HG03064 (cell line): ENCODE data around the gene SLC4A11.

Source experiments
- ATAC-seq: cut with Tn5 transposase; IDR thresholded peaks from one replicate; pipeline ENCODE4 v1.9.1; 2021; ENCODE audit warnings: low read depth; ENCODE audit not compliant: unreplicated experiment

SLC4A11 gene

DNA sequence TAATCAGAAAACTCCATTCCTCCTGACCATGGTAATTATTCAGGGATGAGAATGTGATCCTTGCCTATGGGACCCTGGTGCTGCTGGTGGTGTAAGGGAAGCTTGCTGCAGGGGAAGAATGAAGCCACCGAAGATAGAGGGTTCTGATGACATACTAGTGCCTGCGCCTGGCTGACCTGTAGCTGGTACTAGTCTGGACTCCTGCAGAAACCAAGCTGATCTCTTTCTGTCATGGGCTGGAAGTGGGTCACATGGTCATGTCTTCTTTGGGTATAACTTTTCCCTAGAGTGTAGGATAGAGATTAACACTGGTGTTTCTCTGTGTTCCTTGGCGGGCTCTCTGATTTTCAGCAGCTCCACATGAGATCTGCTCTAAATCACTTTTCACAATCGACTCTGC lies 8.6 kb upstream of the SLC4A11 start:
- no peak for ATAC-seq

DNA sequence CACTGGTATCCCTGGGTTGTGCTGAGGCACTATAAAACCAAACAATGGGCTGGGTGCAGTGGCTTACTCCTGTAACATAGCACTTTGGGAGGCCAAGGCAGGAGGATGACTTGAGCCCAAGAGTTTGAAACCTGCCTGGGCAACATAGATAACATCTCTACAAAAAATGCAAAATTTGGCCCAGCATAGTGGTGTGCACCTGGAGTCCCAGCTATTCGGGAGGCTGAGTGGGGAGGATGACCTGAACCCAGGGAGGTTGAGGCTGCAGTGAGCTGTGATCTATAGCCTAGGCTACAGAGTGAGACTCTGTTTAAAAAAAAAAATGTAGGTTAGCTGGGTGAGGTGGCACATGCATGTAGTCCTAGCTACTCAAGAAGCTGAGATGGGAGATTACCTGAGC lies 7.7 kb upstream of the SLC4A11 start:
- no peak for ATAC-seq

DNA sequence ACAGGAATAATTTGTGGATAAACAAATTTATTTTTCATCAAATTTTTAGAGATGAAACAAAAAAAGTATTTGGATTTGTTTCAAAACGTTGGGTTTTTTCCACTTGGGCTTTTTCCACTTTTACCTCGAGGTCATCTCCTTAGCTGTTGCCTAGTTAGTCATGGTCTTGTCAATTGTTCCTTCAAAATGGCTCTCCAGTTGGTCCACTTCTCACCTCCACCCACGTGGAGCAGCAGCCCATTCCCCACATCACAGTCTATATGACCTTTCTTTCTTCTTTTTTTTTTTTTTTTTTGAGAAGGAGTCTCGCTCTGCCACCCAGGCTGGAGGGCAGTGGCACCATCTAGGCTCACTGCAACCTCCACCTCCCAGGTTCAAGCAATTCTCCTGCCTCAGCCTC lies 6.7 kb upstream of the SLC4A11 start:
- ATAC-seq = no peak

DNA sequence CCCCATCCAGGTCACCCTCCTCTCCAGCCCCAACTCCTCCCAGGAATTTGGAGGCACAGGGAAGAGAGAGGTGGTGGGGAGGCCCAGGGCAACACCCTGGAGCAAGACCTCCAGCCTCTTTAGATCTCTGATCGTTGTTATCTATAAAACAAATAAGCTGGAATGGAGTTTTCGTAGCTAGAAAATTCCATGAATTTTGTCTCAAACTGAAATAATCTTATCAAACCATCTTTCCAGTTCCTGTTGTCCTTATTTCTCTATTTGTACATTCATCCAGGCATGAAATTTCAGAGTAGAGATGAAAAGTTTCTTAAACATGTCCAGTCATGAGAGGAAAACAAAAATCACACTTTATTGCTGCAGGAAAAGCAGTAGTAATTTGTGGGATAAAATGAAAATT lies 6.2 kb upstream of the SLC4A11 start:
- ATAC-seq = no peak

DNA sequence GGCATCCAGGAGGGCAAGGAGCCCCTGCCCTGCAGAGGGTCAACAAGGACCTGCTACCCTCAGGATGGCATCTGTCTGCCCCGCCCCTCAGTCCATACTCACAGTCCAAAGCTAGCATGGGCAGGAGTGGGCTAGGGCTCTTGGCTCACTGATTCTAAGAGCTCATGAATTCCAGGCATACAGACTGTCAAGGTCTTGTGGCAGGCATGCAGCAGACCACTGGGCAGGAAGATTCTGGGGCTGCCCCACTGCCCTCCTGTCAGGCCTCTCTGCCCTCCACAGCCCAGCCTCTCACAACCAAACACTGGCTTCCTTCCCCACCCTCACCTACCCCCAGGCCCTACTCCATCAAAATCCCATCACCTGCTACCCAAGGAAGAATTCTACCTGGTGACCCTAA lies 5.6 kb upstream of the SLC4A11 start:
- no peak for ATAC-seq

DNA sequence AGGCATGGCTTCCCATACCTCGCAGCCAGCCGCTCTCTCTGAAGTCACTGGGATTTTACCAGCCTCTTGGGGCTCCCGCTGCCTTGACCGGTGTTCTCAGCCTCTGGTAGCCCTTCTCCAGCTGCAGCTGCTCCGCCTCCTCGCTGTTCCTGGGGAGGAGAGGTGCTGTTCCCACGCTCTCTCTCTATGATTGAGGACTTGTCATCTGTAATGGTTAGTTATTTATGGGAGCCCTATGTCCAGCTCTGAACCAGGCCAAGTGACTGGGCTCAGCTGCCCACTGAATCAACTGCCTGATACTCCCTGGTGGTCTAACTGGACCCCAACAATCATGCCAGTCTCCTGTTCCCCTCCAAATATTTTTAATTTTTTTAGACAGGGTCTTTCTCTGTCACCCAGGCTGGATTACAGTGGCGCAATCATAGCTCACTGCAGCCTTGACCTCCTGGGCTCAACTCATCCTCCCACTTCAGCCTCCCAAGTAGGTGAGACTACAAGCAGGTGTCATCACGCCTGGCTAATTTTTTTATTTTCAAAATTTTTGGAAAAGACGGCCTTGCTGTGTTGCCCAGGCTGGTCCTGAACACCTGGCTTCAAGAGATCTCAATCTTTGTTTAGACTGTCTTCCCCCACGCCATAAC lies 4.8 kb upstream of the SLC4A11 start:
- no peak for ATAC-seq

DNA sequence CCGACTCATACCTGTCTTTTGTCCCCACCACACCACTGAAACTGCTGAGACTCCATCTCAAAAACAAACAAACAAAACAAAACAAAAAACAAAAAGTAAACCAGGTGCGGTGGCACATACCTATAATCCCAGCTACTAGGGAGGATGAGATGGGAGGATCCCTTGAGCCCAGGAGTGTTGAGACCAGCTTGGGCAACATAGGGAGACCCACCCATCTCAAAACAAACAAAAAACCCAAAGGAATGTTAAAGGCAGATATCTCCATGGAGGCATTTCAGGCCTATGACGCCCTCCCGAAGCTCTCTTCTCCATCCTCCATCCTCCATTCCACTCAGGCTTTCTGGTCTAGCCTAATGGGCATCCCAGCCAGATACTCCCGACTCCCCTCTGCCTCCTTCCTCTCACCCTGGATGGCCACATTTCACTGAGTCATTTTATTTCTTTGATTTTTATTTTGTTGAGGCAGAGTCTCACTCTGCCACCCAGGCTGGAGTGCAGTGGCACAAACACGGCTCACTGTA lies 3.2 kb upstream of the SLC4A11 start:
- no peak for ATAC-seq

DNA sequence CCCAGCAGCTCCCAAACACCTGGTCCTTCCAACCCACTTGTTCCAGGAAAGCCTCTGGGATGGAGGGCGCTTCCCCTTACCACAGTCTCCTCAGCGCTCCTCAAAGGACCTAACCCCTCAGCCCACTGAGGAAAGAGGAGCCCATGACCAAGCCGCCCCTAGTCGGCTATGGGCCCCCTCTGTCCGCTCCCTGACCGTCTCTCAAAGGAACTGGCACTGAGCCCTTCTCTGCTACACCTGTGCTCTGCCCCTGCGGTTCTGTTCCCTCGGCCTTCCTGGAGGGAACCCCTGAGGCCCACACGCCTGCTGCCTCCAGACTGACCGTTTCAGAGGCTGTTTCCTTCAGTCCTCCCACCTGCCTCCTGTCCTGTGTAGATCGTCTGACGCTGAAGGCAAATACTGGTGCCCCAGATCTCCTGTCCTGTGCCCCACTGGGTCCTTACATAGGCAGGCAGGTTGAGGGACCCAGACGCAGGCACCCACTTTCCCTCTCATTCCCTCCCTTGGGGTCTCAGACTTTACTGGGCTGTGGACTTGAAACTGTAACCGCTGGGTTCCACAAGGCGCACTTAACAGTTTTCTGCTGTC lies 1.9 kb upstream of the SLC4A11 start:
- ATAC-seq = no peak

DNA sequence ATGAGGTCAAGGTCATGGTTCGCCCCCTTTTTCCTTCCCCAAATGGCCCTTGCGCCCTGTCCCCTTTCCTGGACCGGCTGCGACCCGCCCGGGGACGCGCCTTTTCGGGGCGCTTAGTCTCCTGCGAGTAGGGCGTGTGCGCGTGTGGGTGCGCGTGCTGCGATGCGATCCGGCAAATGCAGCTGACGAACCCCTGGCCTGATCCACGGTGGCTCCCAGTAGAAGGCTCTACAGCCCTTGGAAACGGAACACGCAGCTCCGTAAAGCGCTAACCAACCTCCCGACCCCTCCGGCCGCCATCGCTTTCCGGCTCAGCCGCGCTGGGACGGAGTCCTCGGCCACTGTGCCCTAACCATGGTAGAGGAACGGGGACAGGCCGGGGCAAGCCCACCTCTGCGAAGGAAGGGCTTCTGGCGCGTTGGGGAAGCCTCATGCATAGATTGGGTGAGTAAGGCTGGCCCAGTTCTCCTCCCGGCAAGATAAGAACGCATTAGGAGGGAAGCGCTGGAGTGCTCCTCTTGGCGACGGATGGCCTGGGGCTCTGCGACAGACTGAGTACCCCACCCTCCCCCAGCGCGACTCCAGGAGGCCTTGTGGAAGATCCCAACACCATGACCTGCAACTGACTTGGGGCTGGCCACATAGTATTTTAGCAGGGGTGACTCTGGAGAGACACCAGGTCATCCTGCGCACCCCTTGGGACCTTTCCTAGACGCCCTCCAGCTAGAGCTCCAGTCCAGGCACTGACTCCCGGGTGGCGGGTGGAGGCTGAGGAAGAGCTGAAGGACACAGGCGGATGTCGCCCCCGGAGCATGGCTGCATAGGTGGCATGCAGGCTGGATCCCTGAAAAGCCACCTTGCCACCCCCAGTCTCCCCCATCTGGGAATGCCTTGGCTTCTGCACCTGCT lies 1.1 kb upstream of the SLC4A11 start:
- no peak for ATAC-seq

DNA sequence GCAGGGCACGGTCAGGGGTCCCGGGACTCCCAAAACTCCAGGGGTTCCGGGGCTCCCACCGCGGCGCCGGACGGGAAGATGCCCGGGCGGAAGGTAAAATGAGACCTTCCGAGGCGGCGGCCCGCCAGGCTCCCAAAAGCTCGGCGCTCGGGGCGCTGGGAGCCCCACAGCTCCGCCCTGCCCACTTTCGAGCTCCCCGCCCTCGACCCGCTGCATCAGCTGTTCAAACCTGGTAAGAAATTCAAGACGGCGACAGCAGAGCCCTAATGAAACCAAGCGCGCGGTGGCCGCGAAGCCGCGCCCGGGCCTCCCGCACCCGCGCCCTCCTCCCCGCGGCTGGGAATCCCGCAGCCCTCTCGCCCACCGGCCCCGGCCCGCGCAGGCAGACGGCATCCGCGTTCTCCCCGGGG lies 369 bp downstream of the SLC4A11 start:
- no peak for ATAC-seq

DNA sequence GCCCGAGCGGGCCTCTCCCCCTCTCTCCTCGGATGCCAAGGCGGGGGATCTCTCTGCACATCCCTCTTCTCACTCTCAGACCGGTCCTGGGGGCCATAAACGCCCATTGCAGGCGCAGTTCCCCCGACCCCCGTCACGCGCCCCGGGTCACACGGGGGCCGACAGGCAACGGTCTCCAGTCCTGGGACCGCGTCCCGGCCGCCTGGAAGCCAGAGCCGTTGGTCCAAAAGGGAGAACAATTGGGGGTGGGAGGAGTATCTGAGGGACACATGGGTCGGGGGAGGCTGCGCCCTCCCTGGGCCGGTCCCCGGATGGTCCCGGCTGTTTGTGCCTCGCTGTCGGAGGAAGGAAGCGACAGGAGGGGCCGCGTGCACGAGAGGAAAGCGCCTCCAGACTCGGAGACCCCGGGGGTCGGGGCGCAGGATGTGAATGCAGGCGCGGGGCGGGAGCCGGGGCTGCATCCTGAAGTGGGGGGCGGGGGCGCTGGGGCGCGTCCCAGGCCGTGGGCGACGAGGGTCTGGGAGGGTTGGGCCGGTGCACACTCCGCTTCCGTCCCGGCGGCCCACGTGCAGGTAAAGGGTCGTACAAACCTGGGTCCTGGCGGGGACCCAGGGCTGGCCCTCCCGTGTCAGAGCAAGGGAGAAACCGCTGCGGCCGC lies 903 bp downstream of the SLC4A11 start:
- no peak for ATAC-seq

DNA sequence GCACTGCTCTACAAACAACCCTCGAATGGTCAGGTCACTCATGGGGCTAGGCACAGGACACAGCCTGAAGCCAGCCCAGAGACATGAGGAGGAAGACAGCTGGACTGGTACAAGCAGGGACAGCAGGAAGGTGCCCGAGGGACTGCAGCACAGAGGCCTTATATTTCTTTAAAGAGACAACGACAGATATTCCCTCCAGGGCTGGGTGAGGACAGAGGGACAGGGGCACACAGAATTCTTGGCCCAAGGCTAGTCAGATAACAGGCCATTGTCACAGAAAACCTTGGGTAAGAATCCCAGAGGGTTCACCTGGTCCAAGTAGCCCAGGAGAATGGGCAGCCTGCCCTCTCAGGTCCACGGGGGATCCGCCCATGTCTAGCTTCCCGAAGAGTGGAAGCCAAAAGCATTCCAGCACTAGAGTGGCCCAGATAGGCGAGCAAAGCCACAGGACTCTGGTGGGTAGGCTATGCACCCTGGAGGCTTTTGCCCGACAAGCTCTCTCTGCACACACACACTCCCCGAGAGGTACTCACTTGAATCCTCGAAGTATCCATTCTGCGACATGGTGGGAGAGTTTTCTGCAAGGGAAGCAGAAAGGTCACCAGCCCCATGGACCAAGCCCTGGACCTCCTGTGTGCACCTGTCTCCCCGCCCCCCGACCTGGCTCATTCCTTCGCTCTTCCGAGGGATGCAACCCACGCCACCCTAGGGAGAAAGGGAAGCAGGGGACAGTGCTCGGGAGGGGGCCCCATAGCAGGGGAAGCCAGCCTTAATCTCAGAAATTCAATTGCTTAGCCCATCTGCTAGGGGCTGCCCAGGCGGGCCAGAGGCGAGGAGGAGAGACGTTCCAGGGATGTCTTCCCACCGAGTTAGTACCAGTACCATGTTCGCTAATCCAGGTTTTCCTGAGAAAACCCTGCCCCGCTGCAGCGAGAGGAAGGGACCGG lies 1.7 kb downstream of the SLC4A11 start:
- no peak for ATAC-seq

DNA sequence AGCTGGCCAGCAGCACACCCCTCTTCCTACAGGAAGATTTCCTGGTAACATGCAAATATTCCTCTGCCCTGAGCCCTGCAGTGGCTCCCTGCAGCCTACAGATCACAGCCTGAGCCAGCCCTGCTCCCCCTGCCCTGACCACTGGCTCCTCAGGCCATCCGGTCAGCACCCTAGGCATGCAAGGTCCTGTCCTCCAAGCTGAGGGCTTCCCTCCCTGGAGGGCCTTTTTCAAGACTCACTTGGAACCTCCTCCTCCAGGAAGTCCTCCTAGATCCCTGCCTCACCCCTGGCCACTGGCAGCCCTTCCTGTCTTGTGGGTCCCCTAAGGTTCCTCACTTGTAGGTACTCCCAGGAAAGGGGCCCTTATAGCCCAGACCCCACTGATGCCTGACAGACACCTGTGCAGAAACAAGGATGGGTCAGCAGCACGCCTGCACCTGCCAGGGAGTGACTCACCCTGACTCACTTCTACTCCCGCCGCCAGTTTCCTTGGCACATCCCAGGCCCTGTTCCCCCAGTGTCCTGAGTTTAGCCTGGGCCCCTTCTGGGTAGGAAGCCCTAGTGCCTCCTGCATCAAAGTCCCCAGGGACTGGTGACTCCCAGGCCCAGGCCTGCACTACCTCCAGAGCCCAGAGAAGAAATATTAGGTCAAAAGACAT lies 3.2 kb downstream of the SLC4A11 start:
- ATAC-seq = no peak

DNA sequence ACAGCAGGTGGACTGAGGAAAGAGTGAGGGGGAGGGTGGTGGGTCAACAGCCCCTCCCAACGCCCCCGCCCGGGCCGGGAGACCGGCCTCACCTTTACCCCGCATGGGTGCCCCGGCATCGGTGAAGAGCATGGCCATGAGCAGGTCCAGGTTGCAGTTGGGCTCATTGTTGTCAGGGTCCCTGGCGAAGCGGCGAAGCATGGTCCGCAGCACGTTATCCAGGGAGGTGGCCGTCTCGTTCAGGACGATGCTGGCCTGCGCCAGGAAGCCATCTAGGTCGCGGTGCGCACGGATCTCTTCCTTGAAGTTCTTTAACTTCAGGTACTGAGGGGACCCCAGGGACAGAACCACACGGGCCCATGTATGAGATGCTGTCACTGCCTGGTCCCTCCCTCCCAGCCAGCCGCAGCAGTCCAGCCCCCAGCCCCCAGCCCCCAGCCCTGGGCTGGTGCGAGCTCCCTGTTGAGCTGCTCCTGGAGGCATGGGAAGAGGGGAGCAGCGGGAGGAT lies 4.9 kb downstream of the SLC4A11 start:
- ATAC-seq = no peak

DNA sequence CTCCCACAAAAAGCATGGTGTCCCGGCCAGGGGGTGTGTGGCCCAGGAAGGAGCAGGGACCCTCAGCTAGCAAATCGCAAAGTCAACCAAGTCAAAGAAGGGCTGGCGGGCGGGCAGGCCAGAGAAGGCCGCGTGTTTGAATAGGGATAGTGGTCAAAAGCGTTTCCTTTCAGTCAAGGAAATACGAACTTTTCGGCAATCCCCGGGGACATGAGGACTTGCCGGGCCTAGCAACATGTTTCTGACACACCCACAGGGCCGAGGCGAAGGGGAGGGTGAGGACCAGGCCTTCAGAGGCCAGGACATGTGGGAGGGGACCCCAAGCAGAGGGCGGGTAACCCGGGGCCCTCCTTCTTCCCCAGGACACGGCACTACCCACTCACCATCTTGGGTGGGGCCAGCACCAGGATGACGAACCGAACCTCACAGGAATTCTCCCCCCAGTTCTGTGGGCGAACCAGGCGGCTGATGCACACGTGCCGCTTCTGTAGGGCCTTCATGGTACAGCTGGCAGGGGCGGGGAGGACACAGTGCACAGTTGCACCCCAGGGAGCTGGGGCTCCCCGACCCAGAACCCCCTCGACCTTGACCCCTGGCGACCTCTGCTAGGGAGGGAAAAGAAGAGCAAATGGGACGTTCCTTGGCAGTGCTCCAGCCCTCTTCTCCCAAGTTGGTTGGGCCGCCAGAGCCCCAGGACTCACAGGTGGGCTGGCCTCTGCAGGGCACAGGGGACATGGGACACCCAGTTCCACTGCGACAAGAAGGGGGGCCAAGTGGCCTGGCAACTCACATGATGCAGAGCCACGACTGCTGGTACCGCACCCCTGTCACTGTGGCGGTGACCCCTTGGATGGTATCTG lies 5.6 kb downstream of the SLC4A11 start:
- no peak for ATAC-seq

DNA sequence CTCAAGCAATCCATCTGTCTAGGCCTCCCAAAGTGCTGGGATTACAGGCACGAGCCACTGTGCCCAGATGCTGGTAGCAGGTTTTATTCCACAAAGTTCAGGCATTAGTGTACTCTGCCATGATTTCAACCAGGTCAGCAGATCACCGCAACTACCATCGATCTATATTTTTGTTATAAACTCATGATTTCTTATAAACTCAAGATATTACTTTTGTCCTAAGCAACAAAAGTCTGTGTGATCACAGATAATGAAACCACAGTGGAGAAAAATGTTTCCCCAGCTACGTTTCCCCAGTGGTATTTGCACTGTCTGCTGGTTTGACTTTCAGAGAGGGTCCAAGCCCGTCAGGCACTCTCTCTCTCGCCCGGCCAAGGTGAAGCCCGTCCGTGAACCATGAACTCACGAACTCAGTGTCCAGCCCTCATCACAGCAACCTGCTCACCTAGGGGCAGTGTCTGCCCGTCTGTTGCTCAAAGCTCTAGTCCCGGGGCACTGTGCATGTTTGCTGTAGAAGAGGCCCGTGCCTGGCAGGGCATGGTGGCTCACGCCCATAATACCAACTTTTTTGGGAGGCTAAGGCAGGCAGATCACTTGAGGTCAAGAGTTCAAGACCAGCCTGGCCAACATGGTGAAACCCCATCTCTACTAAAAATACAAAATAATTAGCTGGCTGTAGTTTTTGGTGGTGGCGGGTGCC lies 7.0 kb downstream of the SLC4A11 start:
- ATAC-seq = no peak

DNA sequence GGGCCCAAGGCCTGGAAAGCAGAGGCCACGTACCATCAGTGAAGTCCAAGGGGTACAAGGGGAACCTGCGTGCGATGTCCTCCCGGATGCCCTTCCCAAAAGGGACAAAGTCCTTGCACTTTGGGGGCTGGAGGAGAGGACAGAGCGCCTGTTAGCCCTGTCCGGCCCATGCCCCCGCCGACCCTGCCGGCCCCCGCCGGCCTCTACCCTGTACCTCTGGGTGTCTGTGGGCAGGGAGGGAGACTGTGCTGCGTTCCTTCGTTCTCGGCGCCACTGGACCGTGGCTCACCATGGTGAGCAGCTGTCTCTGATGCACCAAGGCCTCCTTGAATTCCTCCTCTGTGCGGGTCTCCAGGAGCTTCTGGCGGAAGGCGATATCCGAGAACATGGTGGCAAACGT lies 7.9 kb downstream of the SLC4A11 start:
- ATAC-seq = no peak

DNA sequence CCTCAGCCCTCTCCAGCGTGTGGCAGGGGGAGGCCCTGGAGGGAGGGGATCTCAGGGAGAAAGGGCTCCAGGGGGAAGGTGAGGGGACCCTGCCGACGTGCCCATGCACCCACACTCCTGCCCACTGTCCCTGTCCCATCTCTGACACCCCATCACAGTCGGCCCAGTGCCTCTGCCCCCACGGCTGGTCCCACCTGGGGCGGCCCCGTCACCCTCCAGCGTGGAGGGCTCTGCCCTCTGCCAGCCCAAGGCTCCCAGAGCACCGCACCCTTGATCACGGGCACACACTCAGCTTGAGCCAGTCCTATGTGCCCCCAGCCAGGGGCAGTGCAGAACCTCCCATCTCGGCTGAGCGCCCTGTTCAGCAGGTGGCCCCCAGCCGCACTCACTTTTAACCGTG lies 9.2 kb downstream of the SLC4A11 start:
- ATAC-seq = no peak
